B cell (primary cell): ENCODE data around the gene RNF181.

Experiments used
- CTCF ChIP-seq: fragments of 200-600 bp; IDR thresholded peaks from one replicate; pipeline ENCODE4 v1.8.0; 2022; ENCODE audit warnings: antibody characterized with exemption, mild to moderate bottlenecking
- EZH2 ChIP-seq: IDR thresholded peaks from 2 replicates; pipeline ENCODE4 v1.6.1; 2012; ENCODE audit warnings: borderline replicate concordance, low read depth, mild to moderate bottlenecking, moderate library complexity, low read length; ENCODE audit not compliant: insufficient read depth, poor library complexity, severe bottlenecking

GRCh38 chr2:85579266-85579935, 16.1 kb upstream of the RNF181 start:
- TF ChIP-seq CTCF: no peak
- no peak for TF ChIP-seq EZH2
